Epidermal melanocyte (primary cell): ENCODE data around the gene HOXC6.

Experiments used
- DNase-seq: peaks from one replicate; pipeline ENCODE4 v3.0.0; 2011; ENCODE audit warnings: low spot score; ENCODE audit not compliant: insufficient read length

Gene HOXC6

GRCh38 chr12:54014377-54015017 lies 13.7 kb upstream of the HOXC6 start:
- DNase-seq = no peak

- no peak for DNase-seq
These were observed 13.0 kb upstream of the HOXC6 start for GRCh38 chr12:54015018-54015931.

GRCh38 chr12:54016051-54016450 lies 12.2 kb upstream of the HOXC6 start:
- no peak for DNase-seq

- peak; percentile 95 for DNase-seq
These were observed 11.7 kb upstream of the HOXC6 start for GRCh38 chr12:54016478-54016964.

- no peak for DNase-seq
These were observed 11.0 kb upstream of the HOXC6 start for GRCh38 chr12:54017027-54017788.

- peak; percentile 90 for DNase-seq
These were observed 10.3 kb upstream of the HOXC6 start for GRCh38 chr12:54017878-54018467.

GRCh38 chr12:54018468-54018984 lies 9.7 kb upstream of the HOXC6 start:
- no peak for DNase-seq

GRCh38 chr12:54019091-54019811 lies 9.0 kb upstream of the HOXC6 start:
- DNase-seq = no peak

GRCh38 chr12:54019924-54020590 lies 8.2 kb upstream of the HOXC6 start:
- no peak for DNase-seq

- DNase-seq = no peak
These were observed 7.4 kb upstream of the HOXC6 start for GRCh38 chr12:54020591-54021405.

GRCh38 chr12:54021432-54022013 lies 6.7 kb upstream of the HOXC6 start:
- no peak for DNase-seq

- DNase-seq = no peak
These were observed 5.0 kb upstream of the HOXC6 start for GRCh38 chr12:54022960-54023884.

GRCh38 chr12:54024127-54024526 lies 4.1 kb upstream of the HOXC6 start:
- no peak for DNase-seq

- no peak for DNase-seq
These were observed 3.5 kb upstream of the HOXC6 start for GRCh38 chr12:54024581-54025305.

GRCh38 chr12:54025499-54026405 lies 2.5 kb upstream of the HOXC6 start:
- no peak for DNase-seq
